ENCODE results near the gene SLC38A10.

GRCh38 chr17:81307636-81308560 is 12.8 kb upstream of the SLC38A10 start:
- TF ChIP-seq CTCF (conservative IDR thresholded peaks at IDR 0.05; ENCODE audit: low read depth, low read length) = no peak
- TF ChIP-seq EZH2 (IDR thresholded peaks at IDR 0.05; ENCODE audit: borderline replicate concordance, low read depth, low read length, poor library complexity, severe bottlenecking) = no peak
